Heart left ventricle (tissue), 13 donors: ENCODE measurements around the gene THY1.

ENCODE experiments used
- POLR2A ChIP-seq, 2 donors: fragments of 450-650 bp; IDR thresholded peaks; one replicate each; pipeline ENCODE4 v1.6.1; 2017; ENCODE audit warnings: antibody characterized with exemption in 2 of 2, mild to moderate bottlenecking in 2 of 2, moderate library complexity in 2 of 2
- TF ChIP-seq, protein P1 (sequence below), 12 donors: fragments of 200-600 bp; sonication (generic) in 4 of 12; IDR thresholded peaks; one replicate each; pipeline versions ENCODE4 v1.5.0 to v1.8.0; 2018 to 2022; ENCODE audit warnings: antibody characterized with exemption in 12 of 12, mild to moderate bottlenecking in 5 of 12
- donor health status: ischemic (EF 13 %, LVEDD 7.1; RV severe dilation, severe dysfunction).
- donor health status: DM: no; HTN: yes; CAD: no.
- donor health status: DM: no; HTN: no; CAD: no.
- donor health status: ischemic (EF 25% LVEDD 6.9; RV normal size, moderate dysfunction).
- donor health status: ischemic (EF 25% LVEDD 5.7; RV mildly dilated, moderate dysfunction).
- donor health status: ischemic (EF 35%, LVEDD 5.7; RV mildly dilated, moderate dysfunction).
- donor health status: nonischemic (EF 11% LVEDD 7.7; RV severe dilation, severe dysfunction).
- donor health status: DM: yes; HTN: yes; CAD: no.
- donor health status: PGD.
- donor health status: ischemic (EF 29% LVEDD 5.4; RV normal size, mild dysfunction).
- donor health status: nonischemic (EF 23%, LVEDD 6.1; RV moderate dilation, normal function).

DNA sequence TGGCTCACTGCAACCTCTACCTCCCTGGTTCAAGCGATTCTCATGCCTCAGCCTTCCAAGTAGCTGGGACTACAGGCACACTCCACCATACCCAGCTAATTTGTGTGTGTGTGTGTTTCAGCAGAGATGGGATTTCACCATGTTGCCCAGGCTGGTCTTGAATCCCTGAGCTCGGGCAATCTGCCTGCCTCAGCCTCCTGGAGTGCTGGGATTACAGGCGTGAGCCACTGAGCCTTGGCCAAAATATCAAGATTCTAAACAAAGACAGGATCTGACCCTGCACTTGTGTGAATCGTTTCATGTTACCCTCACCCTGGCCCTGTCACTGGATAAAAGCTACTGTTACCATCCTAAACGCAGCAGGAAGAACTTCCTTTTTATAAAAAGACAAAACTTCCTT is 15.6 kb upstream of the THY1 start:
- TF ChIP-seq, protein P1, sequence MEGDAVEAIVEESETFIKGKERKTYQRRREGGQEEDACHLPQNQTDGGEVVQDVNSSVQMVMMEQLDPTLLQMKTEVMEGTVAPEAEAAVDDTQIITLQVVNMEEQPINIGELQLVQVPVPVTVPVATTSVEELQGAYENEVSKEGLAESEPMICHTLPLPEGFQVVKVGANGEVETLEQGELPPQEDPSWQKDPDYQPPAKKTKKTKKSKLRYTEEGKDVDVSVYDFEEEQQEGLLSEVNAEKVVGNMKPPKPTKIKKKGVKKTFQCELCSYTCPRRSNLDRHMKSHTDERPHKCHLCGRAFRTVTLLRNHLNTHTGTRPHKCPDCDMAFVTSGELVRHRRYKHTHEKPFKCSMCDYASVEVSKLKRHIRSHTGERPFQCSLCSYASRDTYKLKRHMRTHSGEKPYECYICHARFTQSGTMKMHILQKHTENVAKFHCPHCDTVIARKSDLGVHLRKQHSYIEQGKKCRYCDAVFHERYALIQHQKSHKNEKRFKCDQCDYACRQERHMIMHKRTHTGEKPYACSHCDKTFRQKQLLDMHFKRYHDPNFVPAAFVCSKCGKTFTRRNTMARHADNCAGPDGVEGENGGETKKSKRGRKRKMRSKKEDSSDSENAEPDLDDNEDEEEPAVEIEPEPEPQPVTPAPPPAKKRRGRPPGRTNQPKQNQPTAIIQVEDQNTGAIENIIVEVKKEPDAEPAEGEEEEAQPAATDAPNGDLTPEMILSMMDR (IDR thresholded peaks at IDR 0.05): no peak
- no peak for TF ChIP-seq POLR2A (IDR thresholded peaks at IDR 0.05)
